Hepatocyte (in vitro differentiated cells): ENCODE data around the gene ENPP7.

Experiments used
- CTCF ChIP-seq: fragments of 200-600 bp; sonication (generic); IDR thresholded peaks from 2 replicates; pipeline ENCODE4 v1.5.1; 2016; ENCODE audit warnings: antibody characterized with exemption, mild to moderate bottlenecking; ENCODE audit not compliant: poor library complexity
- EZH2 ChIP-seq: fragments of 200-600 bp; sonication (generic); IDR thresholded peaks from 2 replicates; pipeline ENCODE4 v1.6.1; 2016; ENCODE audit warnings: antibody characterized with exemption, mild to moderate bottlenecking, borderline replicate concordance
- EZH2phosphoT487 ChIP-seq: fragments of 200-600 bp; sonication (generic); IDR thresholded peaks from one replicate; pipeline ENCODE4 v1.6.1; 2018; ENCODE audit warnings: antibody characterized with exemption, mild to moderate bottlenecking, low read depth, moderate library complexity; ENCODE audit not compliant: unreplicated experiment, severe bottlenecking

GRCh38 chr17:79743614-79744013, 12.9 kb downstream of the ENPP7 start:
- TF ChIP-seq CTCF = no peak
- no peak for TF ChIP-seq EZH2
- TF ChIP-seq EZH2phosphoT487 = no peak
